H54 (cell line): ENCODE results near the gene ESYT2.

Source experiments
- DNase-seq: peaks from one replicate; pipeline ENCODE4 v3.0.0; 2011; ENCODE audit warnings: low spot score, mixed read lengths; ENCODE audit not compliant: insufficient read length
- FAIRE-seq: peaks from 3 replicates; lab custom pipeline; 2011; peaks lifted over from hg19 to GRCh38; lab: Jason Lieb, UNC
- POLR2A ChIP-seq: IDR thresholded peaks from 2 replicates; pipeline ENCODE4 v1.6.1; 2011; ENCODE audit warnings: low read depth, mild to moderate bottlenecking, low read length

ESYT2 gene

DNA sequence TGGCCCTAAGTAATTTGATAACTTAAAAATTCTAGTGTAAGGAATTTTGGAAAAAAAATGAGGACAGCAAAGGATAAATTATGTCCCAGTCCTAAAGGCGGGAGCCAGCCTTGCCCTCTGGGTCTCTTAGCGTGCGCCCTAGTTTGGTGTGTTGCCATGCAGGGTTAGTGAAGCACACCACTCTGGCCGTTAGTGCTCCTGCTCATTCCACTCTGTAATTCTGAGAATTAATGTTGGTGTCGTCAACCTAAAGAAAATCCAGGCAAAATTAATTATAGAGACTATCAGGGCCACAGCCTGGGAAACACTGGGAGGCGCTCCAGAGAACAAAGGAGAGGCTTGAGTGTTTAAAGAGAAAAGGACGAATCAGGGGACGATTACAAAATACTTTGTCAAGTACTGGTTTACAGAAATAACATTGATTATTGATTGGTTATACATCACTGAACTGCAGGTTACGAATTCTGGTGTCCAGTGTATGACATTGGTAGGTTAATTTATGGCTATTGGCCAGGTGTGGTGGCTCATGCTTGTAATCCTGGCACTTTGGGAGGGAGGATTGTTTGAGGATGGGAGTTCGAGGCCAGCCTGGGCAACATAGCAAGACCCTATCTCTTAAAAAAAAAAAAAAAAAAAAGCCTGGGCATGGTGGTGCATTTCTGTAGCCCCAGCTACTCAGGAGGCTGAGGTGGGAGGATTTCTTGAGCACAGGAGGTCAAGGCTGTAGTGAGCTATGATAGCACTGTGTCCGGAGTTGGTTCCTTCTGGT lies 32.8 kb upstream of the ESYT2 start:
- DNase-seq (no peak), FAIRE-seq (no peak)
- no peak for TF ChIP-seq POLR2A

DNA sequence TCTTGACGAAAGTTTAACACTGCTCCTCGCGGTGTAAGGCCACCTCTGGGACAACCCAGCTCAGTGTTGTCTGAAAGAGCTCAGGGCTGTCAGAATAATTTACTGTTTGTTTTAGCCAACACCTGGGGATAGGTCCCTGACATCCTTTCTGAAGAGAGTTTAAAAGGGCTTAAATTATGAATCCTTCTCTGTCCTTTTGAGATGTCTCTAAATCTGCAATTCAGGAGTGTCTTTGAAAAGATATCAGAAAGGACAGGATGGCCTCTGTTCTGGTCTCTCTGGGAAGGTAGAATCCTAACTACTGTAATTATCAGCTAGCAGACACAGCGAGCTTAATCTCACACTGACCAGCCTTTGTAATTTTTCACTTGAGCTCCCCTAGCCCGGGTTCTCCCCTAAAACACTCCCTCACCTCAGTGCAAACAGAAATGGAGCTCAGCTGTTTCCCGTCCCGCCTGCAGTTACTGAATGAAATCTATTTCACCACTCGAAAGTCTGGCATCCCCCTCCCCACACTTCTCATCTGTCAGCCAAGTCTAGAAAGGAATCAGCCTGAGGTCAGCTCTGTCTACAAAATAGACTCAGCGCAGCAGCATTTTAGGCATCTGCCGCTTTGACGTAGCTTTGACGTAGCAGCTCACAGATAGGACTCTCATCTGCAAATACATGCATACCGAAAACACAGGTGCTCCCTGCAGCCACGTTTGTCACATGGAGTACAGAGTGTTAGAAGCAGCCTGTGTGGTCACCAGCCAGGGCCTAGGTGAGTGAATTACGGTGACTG lies 31.9 kb upstream of the ESYT2 start:
- DNase-seq (no peak), FAIRE-seq (no peak)
- no peak for TF ChIP-seq POLR2A

GRCh38 chr7:158860394-158860793 lies 31.1 kb upstream of the ESYT2 start:
- DNase-seq: no peak
- FAIRE-seq: no peak

DNA sequence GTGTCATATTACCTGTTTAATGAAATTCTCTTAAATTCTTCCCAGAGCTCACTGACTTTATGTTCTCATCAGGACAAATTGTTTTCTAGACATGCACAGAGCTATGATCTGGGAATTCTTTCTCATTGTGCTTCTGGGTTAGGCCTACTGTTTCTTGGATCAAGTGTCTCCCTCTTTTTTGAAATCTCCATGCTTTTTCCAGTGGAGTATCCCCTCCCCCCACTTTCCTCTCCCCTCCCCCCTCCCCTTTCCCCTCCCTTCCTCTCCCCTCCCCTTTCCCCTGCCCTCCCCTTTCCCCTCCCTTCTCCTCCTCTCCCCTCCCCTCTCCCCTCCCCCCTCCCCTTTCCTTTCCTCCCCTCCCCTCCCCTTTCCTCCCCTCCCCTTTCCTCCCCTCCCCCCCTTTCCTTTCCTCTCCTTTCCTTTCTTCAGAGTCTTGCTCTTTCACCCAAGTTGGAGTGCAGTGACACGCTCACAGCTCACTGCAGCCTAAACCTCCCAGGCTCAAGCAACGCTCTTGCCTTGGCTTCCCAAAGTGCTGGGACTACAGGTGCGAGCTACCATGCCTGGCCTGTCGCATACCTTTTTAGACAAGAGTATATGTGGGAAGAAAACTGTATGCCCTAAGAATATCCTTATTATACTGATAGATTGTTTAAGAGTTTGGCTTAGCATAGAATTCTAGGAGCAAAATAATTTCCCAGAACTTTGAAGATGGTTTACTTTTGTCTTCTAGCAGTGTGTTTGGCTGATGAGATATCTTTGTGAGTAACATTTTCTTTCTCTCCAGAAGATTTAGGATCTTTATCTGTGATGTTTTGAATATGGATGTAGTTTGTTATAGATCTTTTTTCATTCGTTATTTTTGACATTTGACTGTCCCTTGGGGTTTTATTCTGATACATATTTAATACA lies 29.5 kb upstream of the ESYT2 start:
- no peak for DNase-seq
- no peak for TF ChIP-seq POLR2A
- no peak for FAIRE-seq

More at GRCh38 chr7:158860394-158860793, 31.1 kb upstream of the ESYT2 start:
- TF ChIP-seq POLR2A: no peak

DNA sequence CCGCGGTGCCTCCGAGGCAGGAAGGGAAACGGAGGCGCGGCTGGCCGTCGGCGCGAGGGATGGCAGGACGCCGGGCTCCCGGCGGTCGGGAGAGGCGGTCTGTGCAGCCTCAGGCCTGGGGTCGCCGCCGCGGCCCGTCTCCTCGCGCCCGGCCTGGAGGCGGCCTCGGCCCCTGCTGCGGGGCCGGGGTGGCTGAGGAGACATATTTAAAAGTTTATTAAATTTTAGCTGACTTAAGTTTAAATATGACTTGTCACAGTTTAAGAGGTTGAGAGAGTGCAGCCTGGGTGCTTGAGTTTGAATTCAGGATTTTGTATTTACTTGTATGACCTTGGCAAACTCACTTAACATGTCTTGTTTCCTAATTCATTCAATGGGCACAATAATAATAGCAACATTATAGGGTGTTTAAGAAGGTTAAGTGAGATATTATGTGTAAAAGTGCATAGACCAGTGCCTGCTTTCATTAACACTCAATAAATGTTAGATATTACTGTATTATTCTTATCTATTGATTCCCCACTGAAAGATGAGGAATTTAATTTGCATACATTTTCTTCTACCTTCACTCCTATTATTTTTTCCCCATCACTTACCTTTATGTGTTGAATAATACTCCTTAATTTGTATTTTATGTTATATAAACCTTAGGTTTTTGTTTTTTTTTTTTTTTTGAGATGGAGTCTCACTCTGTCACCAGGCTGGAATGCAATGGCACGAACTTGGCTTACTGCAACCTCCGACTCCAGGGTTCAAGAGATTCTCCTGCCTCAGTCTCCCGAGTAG lies 27.8 kb upstream of the ESYT2 start:
- FAIRE-seq (no peak), DNase-seq (peak; percentile 16)
- TF ChIP-seq POLR2A: no peak

DNA sequence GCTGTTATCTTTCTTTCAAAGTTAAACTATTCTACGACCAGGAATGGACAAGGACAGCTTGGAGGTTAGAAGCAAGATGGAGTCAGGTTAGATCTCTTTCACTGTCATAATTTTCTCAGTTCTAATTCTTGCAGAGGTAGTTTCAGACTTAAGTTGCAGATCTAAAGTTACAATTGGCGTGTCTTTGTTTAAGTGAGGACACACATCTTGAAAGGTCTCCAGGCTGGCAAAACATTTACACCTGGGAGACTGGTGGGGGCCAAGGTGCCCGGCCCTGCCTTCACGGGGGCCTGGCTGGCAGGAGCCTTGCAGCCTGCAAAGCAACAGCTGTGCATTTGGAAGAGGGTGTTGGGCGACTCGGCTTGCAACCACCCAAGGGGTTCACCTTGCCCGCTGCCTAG lies 25.4 kb upstream of the ESYT2 start:
- no peak for TF ChIP-seq POLR2A
- FAIRE-seq: no peak

DNA sequence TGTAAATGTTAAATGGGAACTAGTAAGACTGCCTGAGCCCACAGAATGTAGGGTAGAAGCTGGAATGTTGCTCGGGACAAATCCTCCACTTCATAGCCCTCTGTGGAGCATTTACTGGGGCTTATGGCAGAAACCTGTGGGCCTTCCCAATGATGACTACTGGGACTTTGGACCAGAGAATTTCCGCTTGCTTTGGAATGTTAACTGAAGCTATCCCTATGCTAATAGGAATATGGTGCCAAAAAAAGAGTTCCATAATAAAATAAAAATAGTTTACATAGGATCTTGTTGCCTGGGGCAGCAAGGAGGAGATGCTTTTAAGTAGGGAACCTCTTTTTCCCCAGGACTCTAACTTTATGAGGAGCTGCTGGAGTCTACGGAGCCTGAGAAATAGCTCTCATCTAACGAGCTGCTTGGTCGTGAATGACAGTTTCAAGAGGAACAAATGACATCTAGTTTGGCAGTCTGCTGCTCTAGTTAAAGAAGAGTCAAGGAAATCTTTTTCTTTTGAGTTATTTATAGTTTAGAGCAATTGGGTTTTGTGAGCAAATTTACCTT lies 21.3 kb upstream of the ESYT2 start:
- no peak for DNase-seq
- FAIRE-seq: no peak
- TF ChIP-seq POLR2A: no peak

More for the DNA sequence above, 25.4 kb upstream of the ESYT2 start:
- no peak for DNase-seq

DNA sequence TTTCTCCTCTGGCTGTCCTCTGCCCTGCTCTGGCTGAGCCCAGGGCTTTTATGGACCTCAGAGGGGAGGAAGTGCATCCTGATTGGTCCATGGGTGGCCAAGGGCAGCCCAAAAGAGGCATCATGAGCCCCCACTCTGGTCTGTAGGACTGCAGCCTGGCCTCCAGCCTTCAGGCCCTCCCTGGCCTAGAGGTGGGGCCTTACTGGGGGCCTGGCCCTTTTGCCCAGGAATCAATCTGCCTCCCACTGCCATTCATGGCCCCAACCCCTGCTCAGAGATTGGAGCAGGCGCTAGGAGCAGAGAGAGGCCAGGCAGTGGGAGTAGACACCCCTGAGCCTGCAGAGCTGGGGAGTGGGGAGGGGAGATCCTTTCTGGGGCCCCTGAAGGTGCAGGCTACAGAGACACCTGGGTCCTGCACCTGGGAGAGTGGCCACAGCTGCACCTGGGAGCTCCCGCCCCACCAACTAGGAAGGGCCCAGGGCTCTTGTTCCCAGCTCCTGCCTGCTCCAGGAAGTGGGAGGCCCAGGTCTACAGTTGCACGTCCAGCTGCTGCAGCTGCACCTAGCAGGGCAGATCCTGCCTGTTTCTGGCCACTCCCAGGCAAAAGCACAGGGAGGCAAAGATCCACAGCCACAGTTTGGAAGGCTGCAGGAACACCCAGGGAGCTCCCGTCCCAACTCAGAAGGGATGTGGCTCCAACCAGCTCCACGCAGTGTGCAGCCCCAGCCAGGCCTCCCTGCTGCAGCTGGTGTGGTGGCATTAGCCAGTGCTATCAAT lies 20.6 kb upstream of the ESYT2 start:
- TF ChIP-seq POLR2A: no peak
- DNase-seq: no peak
- FAIRE-seq: no peak

GRCh38 chr7:158849442-158849767 lies 20.1 kb upstream of the ESYT2 start:
- no peak for FAIRE-seq
- no peak for TF ChIP-seq POLR2A
- DNase-seq: no peak

DNA sequence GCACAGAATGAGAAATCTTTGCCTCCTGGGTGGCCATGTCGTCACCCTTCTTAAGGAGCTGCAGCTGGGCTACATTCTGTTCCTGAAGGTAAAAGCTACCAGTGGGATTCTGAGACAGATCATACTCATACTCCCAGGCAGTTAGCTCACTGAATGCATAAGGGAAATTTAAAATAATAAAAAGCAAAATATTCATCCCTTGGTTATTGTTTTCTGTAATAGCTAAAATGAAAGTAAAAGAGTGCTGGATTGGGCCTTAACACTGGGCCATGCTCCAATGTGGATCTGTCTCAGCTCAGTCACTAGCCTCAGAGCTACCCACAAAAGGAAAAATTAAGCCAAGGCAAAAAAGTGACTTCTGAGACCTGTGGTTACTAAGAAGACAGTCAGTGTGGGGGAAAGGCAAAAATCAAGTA lies 18.1 kb upstream of the ESYT2 start:
- no peak for DNase-seq
- no peak for TF ChIP-seq POLR2A
- FAIRE-seq: no peak

DNA sequence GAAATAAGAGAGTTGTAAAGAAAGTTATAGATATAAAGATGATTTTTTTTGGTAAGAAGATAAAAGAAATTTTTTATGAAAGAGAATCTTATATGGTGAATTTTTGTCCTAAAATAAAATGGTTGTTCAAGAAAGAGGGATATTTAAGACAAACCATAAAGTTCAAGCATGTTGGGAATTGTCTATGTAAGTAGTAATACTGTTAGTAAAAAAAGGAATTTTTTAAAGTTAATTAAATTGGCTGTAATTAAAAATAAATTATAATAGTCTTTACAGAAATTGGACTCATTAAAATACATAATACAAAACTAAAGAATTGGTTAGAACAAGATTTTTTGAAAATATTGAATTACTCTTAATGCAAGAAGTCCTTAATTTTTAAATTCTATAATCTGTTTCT lies 17.0 kb upstream of the ESYT2 start:
- no peak for TF ChIP-seq POLR2A
- DNase-seq (no peak), FAIRE-seq (no peak)

DNA sequence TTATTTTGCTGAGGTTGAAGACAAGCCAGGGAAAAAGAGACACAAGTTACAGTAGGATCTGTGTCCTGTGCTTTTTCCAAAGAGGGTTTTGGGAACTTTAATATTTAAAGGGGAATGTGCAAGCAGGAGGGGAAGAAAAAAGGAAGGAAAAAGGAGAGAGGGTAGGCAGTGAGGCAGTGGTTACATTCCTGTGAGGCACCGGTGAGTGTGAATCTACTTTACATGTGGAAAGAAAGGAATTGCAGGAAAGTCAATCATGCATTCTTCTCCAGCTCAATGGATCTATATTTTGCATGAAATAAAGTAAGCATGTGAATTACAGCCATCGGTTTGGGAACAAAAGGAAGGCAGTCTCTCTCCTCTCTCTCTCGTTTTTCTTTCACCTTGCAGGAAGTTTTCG lies 14.5 kb upstream of the ESYT2 start:
- no peak for TF ChIP-seq POLR2A
- no peak for FAIRE-seq
- no peak for DNase-seq
